ENCODE data around the gene KIAA1143.

DNA sequence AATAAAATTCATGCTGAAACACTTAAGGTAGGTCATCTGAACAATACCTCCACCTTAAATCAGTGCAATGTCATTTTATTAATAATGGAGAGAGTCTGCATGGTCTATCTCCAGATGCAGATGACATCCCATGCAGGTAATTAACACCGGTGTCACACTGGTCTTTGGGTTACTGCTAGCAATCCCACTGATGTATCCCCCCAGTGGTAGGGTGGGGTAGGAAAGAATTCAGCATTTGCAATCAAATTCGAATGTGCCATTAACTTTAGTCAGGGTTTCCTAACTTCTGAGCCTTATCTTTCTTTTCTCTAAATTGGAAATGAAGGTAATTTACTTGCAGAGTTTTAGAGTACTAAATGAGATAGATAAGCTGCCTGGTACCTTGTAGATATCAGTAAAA is 44.5 kb upstream of the KIAA1143 start:
- TF ChIP-seq CTCF (IDR thresholded peaks at IDR 0.05) = no peak
- no peak for TF ChIP-seq POLR2A (IDR thresholded peaks at IDR 0.05)

Measured in vagina (tissue), 2 donors.